ENCODE results near the gene ALDOA.

DNA sequence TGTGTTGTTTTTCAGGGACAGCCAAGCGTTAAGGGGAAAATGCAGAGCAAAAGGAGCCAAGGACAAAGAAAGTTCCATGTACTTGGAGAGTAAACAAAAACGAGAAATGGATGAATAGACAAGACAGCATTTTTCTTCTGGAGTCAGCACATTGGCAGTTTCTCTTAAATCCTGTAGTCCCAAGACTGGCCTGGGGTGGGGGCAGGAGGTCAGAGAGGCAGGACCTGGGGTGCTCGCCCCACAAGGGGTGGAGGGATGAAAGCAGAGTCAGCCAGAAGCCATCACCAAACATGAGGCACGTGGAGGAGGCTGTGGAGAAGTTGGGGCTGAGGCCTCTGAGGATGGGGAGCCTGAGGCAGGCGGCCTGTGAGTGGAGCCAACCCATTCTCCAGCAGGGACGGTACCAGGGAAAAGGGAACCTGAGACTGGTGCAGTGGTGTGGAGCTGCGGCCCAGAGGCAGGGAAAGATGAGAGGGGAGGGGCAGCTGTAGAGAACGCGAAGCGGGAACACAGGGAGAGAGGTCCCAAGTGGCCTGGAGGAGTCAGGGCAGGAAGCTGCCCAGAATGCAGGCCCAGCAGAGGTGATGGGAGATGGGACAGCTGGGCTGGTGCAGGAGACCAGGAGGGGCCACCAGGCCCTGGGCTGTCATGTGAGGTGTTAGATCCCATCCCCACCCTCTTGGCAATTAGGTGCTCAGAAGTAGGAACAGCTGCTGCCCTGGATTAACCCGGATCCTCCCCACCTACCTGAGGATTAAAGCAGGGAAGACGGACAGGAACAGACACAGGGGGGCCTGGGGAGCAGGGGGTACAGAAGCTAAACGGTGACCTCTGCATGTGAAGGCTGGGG is 37.7 kb upstream of the ALDOA start:
- TF ChIP-seq POLR2AphosphoS5 (IDR thresholded peaks at IDR 0.05) (no peak), EP300 (IDR thresholded peaks at IDR 0.05) (no peak), POLR2A (IDR thresholded peaks at IDR 0.05) (no peak)
- TF ChIP-seq, protein P1, sequence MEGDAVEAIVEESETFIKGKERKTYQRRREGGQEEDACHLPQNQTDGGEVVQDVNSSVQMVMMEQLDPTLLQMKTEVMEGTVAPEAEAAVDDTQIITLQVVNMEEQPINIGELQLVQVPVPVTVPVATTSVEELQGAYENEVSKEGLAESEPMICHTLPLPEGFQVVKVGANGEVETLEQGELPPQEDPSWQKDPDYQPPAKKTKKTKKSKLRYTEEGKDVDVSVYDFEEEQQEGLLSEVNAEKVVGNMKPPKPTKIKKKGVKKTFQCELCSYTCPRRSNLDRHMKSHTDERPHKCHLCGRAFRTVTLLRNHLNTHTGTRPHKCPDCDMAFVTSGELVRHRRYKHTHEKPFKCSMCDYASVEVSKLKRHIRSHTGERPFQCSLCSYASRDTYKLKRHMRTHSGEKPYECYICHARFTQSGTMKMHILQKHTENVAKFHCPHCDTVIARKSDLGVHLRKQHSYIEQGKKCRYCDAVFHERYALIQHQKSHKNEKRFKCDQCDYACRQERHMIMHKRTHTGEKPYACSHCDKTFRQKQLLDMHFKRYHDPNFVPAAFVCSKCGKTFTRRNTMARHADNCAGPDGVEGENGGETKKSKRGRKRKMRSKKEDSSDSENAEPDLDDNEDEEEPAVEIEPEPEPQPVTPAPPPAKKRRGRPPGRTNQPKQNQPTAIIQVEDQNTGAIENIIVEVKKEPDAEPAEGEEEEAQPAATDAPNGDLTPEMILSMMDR (IDR thresholded peaks at IDR 0.05), result no peak
